ENCODE results near the gene DCP1B.

The DCP1B gene

DNA sequence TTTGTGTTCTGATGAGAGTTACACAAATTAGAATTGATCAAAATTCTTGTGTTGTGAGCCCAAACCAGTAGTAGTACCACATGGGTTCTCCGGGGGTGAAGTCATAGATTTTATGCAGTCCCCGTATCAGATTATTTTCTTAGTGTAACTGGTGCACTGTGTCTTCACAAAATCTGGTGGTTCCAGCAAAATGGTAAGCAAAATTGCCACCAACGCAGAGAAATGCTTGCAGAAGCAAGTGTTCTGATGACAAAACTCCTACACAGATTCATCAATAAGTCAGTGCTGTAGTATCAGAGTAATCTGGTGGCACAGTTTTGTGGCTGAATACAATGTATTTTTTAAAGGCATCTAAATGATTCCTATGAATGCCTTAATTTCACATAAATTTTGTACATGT, 84.5 kb downstream of the DCP1B start:
- no peak for DNase-seq (ENCODE audit: low read depth in 2 of 2)

DNA sequence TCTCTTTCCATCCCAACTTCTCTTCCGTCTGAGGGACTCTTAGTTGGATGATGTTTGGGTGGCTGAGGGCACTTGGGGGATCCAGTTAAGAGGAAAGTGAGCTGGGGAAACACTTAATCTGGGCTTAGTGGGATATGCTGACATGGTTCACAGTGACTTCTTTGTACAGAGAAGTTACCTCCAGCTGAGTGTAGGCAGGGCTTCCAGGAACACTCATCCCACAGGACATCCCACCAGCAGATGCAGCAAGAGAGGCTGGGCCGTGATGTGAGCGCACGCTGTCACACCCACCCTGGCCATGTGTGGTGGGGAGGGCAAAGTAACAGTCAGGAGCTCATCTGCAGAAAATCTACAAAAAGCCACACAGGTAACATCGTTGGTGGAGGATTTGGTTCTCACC, 85.0 kb downstream of the DCP1B start:
- no peak for DNase-seq (ENCODE audit: low read depth in 2 of 2)

DNA sequence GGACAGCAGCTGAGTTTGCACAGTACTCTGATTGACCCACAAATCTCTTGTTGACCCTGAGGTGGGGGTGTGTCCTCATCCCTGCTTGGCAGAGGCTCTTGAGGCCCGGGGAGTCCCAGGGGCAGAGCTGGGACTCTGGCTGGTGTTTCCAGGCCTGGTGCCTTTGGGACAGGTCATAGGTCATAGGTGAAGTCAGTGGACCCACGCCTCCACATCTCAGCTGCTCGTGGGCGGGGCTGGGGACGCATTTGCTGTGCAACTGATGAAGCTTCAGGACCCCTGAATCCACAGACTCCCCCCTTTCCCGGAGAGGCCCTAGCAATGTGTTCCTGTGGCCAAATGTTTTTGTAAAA, 85.4 kb downstream of the DCP1B start:
- DNase-seq (ENCODE audit: low read depth in 2 of 2): no peak

DNA sequence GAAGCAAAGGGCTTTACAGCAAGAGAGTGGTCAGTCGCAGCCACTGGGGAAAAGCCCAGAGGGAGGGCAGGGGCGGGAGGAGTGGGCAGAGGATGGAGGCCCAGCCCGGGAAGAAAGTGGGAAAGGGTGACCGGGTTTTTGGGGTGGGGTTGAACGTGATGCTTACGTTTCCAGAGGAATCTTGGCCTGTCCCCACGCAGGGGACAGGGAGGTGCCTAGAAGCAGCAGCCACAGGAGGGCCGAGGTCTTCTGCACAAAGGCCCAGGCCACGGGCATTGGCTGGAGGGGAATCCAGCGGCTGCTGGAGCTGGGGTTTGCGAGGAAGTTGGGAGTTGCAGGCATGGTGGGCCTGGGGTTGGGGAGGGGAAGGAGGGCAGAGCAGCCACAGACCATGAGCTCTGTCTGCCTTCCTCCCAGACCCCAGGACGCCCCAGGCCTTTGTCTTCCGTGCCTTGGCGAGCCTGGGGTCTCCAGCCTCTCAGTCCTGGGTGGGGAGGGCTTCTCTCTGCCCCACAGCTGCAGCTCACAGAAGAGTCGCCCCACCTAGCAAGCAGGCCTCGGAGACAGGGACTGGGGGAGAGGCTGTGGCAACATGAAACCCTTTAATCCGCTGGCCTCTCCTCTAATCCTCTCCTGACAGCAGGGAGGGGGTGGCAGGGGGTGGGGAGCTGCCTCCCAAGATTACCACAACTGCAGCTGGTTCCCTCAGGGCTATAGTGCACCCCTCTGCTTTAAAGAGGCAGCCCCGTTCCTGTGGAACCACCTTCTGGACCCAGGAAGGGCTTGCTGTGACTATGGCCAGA, 86.0 kb downstream of the DCP1B start, which contains the start of gene CACNA2D4:
Gene CACNA2D4 (minus strand): TSS at position 572 of the 803 bp plus-strand sequence. CDS start 179 bp downstream, at position 393.
- no peak for DNase-seq (ENCODE audit: low read depth in 2 of 2)

DNA sequence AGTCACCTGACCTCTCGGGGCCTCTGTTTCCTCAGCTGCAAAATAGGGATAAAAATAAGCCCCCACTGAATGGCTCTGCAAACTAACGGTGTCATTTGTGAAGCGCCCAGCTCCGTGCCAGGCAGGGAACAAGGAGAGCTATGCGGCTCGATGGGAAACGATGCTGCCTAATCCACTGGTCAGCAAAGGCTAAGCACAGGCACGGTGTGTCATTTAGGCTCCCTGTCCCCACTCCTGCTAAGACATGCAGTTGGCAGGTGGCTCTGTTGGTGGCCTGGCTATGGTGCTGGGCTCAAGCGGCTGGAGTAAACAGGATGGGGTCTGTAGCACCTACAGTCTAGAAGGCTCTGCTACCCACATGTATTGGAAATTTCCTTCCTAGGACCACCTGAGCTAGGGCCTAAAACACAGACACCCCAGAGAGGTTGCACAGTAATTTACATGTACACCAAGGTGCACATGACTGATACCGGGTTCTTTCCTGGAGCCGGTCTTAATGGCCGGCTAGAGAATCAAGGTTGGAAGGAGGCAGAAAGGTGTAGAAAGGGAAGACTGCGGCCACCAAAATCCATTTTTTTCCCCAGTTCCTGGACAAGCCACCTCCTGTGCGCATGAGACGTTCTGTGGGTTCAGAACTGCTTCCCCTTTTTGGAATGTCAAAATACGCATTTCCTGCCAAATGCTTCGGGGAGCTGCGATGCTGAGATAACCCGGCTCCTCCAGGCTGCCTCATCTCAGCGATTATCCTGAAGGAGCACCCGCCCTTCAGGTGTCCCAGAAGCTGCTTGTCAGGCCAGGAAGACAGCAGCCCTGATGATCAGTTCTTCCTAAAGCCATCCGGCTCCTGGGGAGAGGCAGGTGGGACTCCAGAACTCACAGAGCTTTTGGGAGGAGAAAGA, 86.8 kb downstream of the DCP1B start:
- no peak for DNase-seq (ENCODE audit: low read depth in 2 of 2)

DNA sequence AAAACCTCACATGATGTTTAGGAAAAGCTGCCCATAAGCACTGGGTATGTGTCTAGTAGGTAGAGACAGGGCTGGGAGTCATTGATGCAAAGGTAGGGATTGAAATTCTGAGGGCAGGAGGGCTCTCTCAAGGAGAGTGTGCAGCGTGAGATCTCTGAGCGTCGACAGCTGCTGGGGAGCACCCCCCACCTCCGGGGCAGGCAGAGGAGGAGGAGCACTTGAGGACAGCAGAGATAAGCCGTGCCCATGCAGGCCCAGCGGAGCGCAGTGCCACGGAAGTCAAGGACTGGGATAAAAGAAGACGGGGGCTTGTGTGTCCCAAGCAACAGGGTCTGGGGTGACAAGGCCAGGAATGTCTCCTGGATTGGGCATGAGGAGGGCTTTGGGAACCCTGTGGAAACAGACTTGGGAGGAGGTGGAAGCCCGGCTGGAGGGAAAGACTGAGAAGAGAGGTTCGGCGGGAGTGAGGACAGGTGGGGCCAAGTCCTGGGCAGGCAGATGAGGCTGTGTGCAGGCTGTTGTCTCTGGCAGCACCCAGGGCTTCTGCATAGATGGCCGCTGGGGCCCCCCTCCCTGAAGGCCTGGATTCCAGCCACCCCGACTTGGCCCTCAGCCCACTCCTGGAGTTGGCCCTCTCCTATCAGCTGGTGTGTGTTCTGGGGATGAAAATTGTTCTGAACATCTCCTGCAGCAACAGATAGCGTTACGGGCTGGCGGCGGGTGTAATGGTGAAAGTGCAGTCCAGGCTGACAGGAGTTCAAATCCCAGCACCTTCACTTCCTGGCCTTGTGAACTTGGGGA, 87.7 kb downstream of the DCP1B start:
- no peak for DNase-seq (ENCODE audit: low read depth in 2 of 2)

DNA sequence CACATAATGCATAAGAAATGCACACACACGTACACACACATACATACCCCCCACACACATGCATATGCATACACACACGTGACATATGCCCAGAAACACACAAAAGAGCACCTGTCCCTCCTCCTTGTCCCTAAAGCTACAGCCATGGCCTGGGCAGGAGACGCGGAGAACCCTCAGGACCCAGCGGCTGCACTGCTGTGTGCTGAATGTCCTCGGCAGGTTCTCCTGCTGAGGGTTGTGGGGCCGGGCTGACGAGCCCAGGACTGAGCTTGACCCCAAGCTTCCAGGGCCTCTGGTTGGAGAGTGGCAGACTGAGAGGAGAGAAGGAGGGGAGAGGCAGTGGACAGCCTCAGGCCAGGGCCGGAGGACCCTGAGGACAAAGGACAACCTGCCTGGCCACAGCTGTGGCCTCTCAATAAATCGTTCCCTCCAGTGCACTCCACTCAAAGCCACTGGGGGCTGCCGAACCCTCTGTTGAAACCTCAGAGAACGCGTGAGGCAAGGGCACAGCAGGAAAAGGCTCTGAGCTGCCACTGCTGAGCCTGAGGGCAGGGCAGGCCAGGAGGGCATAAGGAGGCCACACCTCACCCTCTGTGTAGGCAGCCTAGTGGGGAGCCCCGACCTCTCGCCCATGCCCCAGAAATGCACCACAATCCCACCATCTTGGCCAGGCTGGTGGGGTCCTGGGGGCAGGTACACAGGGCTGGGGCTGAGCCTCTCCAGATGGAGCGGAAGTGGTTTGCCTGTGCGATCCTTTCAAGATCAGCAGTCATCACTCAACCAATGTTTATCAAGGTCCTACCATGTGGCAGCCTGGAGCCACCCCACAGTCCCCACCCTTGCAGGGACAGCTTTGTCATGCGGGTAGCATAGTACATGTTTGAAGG, 88.9 kb downstream of the DCP1B start:
- no peak for DNase-seq (ENCODE audit: low read depth in 2 of 2)

DNA sequence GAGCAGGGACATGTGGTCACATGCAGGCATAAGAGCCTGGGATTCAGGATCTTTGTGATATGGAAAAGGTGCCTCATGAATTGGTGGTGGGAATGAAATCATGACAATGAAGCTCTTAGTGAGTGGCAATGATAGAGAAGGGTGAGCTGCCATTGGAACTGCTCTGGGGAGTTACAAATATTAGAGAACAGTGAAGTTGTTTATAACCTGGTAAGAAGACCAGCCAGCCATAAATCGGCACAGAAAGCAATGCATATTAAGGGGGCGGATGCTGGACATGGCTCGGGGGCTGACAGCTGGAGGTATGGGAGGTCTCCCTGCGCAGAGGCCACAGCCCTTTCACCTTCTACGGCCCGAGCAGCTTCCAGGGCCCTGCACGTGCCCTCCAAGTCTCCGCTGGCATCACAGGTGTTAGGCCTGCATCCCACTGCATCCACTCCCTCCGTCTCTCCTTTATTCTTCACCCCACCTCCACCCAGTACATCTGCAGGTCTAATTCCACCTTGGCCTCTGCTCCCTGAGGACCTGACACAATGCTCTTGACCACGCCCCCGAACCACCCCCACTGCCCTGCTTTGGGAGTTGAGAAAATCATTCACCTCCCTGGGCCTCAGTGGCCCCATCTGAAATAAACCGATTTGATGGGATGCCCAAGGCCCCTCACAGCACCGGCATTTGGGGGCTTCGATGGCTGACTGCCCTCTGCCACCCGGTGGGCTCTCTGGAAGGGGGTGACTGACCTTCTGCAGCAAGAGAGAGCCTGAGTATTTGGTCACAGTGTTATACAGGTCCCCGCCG, 89.9 kb downstream of the DCP1B start:
- DNase-seq (ENCODE audit: low read depth in 2 of 2): no peak

DNA sequence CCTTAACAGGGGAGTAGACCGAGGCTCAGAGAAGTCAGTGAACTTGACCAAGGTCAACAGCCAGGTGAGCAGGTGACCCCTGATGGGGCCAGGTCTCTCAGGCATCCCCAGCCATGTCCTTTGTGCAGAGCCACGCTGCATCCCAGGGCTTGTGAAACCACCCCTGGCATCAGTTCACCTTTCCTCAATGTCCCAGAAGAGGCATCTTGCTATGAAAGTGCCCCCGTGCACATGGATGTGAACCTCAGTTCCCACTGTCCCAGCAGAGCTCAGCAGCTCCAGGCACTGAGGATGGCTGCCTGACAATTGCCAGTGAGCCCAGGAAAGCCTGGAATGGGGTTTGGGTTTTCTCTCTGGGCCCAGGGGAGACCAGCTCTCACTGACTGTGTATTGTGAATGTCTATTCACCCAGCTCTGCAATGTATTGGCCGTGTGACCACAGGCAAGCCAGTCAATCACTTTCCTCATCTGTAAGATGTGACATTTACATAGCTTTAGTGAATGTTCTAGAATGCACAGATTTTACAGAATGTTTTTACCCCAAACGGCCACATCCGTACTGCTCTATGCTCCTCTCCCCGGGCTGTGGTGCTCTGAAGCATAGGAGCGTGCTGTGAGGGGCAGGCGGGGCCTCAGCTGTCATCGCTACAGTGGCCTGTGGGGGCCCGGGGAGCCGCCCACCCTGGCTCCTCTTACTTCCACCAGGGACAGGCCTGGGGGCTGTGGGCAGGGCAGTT, 90.7 kb downstream of the DCP1B start:
- no peak for DNase-seq (ENCODE audit: low read depth in 2 of 2)

DNA sequence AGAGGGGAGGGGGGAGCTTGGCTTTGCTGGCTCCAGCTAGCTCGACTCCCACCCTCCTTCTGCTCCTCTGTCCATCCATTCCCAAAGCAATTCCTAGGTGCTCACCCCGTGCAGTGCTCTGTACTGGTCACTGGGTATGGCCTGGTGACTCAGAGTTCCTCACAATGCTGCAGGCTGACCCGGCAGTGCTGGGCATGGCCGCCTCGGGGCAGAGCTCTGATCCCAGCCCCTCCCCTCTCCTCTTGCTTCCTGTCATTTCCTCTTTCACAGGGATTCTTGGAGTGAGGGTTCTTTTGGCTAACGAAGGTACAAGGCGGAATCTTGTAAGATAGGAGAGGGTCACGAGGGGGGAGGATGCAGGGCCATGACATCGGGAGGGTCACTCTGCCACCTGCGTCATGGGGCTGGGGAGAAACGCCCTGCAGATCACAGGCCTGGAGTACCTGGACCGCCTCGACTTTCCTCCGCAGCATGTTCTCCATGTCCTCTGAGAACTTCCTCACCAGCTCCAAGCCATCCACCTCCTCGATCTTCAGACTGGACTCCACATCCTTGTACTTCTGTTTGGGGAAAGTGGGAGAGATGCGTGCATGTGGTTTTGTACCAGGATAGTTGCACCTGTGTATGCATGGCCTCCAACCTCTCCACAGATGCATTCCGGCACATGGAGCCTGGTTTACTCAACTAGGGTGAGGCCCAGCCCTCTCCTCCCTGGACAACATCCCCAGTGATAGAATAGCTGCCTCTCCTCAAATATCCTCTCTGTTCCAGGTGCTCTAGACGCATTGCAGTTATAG, 91.5 kb downstream of the DCP1B start:
- DNase-seq (ENCODE audit: low read depth in 2 of 2): no peak

DNA sequence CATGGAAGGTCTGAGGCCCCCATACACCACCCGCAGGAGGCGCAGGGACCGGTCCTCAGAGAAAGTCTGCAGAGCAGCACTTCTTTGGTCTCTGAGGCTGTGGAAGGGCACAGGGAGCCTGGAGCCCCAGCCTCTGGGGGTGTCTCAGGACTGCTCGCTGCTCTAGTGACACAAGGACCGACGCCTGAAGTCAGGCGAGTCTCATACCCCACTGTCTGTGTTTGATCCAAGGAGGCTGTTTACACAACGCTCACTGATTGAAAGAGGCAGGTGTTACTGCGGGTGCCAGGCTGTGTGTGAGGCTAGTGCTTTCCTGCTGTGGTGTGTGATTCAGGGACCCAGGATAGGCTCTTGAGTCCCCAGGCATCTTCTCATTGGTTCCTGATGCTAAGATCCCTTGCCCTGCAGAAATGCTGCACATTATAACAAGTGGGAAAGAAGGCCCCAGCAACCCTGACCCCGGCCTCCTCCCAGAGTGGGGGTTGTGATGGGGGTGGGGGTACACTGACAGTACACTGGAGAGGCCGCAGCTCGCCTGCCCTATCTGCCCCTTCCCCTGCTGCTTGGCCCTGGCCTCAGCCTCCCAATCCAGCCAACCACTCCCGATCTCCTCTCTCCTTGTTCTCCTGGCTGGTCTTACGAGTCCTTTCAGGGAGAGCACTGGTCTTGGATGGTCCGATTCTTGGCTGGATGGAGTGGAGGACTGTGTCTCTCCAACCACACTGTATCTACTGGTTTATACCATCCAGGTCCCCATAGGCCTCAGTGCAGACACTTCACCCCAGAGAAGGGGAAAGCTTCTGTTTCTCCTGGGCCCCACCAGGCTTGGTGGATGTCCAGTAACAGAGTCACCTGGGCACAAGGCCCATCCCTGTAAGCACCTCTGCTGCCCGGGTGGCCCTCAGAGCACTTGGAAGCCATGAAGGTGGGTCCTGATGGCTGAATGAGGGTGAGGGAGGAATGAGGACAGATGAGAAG, 92.4 kb downstream of the DCP1B start:
- no peak for DNase-seq (ENCODE audit: low read depth in 2 of 2)

DNA sequence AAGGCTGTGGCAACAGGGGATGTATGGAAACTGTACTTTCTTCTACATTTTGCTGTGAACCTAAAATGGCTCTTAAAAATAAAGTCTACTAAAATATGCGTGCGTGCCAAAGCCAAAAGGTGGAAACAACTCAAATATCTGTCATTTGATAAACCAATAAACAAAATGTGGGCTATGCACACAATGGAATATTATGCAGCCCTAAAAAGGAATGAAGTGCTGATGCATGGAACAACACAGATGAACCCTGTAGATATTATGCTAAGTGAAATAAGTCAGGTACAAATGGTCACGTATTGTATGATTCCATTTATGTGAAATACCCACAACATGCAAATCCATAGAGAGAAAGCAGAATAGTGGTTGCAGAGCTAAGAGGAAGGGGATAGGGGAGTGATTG, 93.8 kb downstream of the DCP1B start:
- no peak for DNase-seq (ENCODE audit: low read depth in 2 of 2)

DNA sequence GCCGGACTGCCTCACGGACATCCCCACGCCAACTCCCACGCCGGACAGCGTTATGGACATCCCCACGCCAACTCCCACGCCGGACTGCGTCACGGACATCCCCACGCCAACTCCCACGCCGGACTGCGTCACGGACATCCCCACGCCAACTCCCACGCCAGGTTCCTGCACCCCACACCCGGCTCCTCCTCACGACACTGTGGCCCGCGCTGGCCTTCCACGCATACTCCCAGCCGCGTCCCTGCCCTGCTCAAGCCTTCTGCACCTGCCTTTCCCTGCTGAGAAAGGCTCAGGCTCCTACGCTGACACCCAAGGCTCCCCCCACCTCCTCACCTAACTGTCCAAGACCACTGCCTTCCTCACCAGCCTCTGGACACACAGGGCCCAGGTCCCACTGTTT, 95.5 kb downstream of the DCP1B start:
- no peak for DNase-seq (ENCODE audit: low read depth in 2 of 2)

DNA sequence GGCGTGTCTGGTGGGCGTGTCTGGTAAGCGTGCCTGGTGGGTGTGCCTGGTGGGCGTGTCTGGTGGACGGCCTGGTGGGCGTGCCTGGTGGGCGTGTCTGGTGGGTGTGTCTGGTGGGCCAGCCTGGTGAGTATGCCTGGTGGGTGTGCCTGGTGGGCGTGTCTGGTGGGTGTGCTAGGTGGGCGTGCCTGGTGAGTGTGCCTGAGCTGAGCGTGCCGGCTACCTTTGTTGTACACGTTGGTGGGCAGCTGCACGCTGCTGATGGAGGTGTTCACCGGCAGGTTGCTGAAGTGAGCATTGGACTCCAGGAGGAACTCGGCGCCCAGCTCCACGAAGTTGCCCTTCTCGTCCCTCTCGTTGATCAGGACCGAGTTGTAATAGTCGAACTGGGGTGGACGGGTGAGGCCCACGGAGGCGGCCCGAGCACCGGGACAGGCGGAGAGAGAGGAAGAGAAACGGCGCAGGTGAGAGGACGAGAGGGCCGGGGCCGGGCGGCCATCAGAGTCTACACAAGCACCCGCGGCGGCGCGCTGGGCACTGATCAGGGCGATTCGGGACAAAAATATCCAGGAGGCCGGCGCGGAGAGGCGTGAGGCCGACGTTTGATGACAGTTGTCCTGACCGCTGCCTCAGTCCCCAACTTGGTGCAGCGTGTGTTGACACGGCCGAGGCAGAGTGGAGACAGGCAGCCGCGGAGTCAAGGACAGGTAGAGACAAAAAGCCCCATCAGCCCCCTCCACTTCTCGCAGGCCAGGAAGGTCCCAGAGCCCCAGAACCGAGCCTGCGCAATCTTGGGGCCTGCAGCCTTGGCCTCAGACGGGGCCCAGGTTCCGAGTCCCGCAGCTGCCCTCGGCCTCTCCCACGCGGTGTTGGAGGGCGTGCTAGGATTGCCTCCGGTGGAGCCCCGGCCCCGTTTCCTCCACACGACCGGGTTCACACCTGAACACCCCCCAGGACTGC, 96.3 kb downstream of the DCP1B start:
- no peak for DNase-seq (ENCODE audit: low read depth in 2 of 2)

DNA sequence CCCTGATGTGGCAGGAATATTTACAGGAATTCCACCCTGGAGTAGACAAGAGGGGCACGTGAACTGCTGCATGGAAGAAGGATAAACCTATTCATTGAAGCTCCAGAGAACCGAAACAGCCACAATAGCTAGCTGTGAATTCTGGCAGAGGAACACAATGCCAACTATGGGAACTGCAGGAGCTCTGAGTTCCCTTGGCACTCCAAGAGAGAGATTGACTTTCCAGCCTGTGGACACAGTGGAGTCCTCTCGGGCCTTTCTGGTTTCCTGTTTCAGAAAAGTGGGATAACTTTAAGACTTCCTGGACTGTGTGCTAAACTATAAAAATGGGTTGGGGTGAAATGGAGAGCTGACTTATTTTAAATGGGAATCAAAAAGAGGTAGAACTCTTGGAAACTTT, 97.7 kb downstream of the DCP1B start:
- DNase-seq (ENCODE audit: low read depth in 2 of 2): no peak

DNA sequence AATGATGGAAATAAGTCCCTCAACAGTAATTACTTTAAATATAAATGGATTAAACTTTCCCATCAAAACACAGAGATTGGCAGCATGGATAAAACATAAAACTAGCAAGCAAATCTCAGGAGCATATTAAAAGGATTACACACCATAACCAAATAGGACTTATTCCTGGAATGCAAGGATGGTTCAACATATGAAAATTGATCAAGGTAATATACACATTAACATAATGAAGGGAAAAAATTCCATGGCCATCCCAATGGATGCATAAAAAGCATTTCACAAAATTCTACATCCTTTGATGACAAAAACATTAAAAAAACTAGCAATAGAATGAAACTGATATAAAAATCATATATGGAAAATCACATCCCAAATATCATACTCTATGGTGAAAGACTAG, 99.4 kb downstream of the DCP1B start:
- DNase-seq (ENCODE audit: low read depth in 2 of 2): no peak
